ENCODE results near the gene WASL. TPM values are rescaled to one million over a fixed set of nuclear protein-coding genes. Genes with fewer than 3 reads are reported as not detected.

The WASL gene
- total RNA-seq, 4 donors from 2014 or later: 29.3 to 40.0 (median 29.7) TPM

DNA sequence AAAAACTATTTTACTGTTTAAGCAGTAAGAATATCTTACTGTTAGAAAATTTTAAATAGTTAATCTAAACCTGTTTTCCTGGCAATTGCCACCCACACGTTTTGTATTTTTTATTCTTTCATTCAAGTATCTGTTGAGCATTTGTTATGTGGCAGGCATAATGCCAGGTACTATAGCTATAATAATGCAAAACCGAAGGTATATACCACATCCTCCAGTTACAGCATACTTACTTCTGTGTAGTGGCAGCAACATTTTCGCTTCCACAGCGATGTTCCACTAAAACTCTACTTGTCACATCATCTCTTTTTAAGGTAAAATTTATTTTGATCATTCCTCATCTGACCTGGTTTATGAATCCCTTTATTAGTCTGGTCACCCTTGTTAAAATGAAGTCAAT is 30.0 kb downstream of the WASL start:
- Histone ChIP-seq H3K27ac (no peak overlapping the region), H3K4me3 (no peak overlapping the region), H3K9me3 (no peaks in the 10 kb centered on the region), H3K27me3 (no peaks in the 10 kb centered on the region), H3K36me3 (no peaks in the 10 kb centered on the region), H3K4me1 (peaks cover 21% of the 10 kb centered on the region)
- DNase-seq (ENCODE audit: low spot score in 2 of 2): no peak
- no peak for TF ChIP-seq POLR2A (IDR thresholded peaks at IDR 0.05)
- no peak for TF ChIP-seq EP300 (IDR thresholded peaks at IDR 0.05)
- WGBS: 69% methylated on average over 4 of the region's 4 CpGs

GRCh38 chr7:123717689-123718088 is 31.1 kb downstream of the WASL start:
- no peaks in the 10 kb centered on the region for H3K36me3 ChIP-seq
- WGBS: 95% methylated on average over 3 of the region's 3 CpGs

GRCh38 chr7:123716877-123717276 is 31.9 kb downstream of the WASL start:
- TF ChIP-seq POLR2A (IDR thresholded peaks at IDR 0.05) (no peak), POLR2AphosphoS5 (IDR thresholded peaks at IDR 0.05) (no peak), EP300 (IDR thresholded peaks at IDR 0.05) (no peak)
- TF ChIP-seq, protein P1, sequence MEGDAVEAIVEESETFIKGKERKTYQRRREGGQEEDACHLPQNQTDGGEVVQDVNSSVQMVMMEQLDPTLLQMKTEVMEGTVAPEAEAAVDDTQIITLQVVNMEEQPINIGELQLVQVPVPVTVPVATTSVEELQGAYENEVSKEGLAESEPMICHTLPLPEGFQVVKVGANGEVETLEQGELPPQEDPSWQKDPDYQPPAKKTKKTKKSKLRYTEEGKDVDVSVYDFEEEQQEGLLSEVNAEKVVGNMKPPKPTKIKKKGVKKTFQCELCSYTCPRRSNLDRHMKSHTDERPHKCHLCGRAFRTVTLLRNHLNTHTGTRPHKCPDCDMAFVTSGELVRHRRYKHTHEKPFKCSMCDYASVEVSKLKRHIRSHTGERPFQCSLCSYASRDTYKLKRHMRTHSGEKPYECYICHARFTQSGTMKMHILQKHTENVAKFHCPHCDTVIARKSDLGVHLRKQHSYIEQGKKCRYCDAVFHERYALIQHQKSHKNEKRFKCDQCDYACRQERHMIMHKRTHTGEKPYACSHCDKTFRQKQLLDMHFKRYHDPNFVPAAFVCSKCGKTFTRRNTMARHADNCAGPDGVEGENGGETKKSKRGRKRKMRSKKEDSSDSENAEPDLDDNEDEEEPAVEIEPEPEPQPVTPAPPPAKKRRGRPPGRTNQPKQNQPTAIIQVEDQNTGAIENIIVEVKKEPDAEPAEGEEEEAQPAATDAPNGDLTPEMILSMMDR (IDR thresholded peaks at IDR 0.05): no peak
- H3K9me3 ChIP-seq: no peaks in the 10 kb centered on the region
- no peaks in the 10 kb centered on the region for H3K27me3 ChIP-seq
- no peak for DNase-seq (ENCODE audit: low spot score in 2 of 2)
- H3K4me3 ChIP-seq: no peak overlapping the region
- H3K36me3 ChIP-seq: no peaks in the 10 kb centered on the region
- peaks cover 18% of the 10 kb centered on the region for H3K4me1 ChIP-seq
- no peak overlapping the region for H3K27ac ChIP-seq
- 96% methylated on average over 1 of the region's 1 CpG for WGBS

More at GRCh38 chr7:123717689-123718088, 31.1 kb downstream of the WASL start:
- H3K4me1 ChIP-seq: peaks cover 14% of the 10 kb centered on the region
- H3K27me3 ChIP-seq: no peaks in the 10 kb centered on the region
- H3K9me3 ChIP-seq: no peaks in the 10 kb centered on the region
- TF ChIP-seq POLR2A (IDR thresholded peaks at IDR 0.05) (no peak), EP300 (IDR thresholded peaks at IDR 0.05) (no peak), POLR2AphosphoS5 (IDR thresholded peaks at IDR 0.05) (no peak)
- TF ChIP-seq, protein P1 (IDR thresholded peaks at IDR 0.05): no peak
- no peak overlapping the region for H3K4me3 ChIP-seq
- DNase-seq (ENCODE audit: low spot score in 2 of 2): no peak
- no peak overlapping the region for H3K27ac ChIP-seq

- Histone ChIP-seq H3K27me3 (no peaks in the 10 kb centered on the region), H3K4me1 (peaks cover 18% of the 10 kb centered on the region), H3K9me3 (no peaks in the 10 kb centered on the region), H3K4me3 (no peak overlapping the region), H3K36me3 (no peaks in the 10 kb centered on the region), H3K27ac (no peak overlapping the region)
- DNase-seq (ENCODE audit: low spot score in 2 of 2): no peak
- 0% methylated on average over 1 of the region's 1 CpG for WGBS
- TF ChIP-seq, protein P1 (IDR thresholded peaks at IDR 0.05): no peak
- TF ChIP-seq POLR2A (IDR thresholded peaks at IDR 0.05): no peak
- TF ChIP-seq EP300 (IDR thresholded peaks at IDR 0.05): no peak
- TF ChIP-seq POLR2AphosphoS5 (IDR thresholded peaks at IDR 0.05): no peak
Measured at GRCh38 chr7:123715799-123716198, 33.0 kb downstream of the WASL start.

- no peaks in the 10 kb centered on the region for H3K27me3 ChIP-seq
- DNase-seq (ENCODE audit: low spot score in 2 of 2): no peak
- 88% methylated on average over 2 of the region's 2 CpGs for WGBS
- H3K27ac ChIP-seq: no peak overlapping the region
- no peaks in the 10 kb centered on the region for H3K9me3 ChIP-seq
- peaks cover 16% of the 10 kb centered on the region for H3K4me1 ChIP-seq
- H3K4me3 ChIP-seq: no peak overlapping the region
- TF ChIP-seq, protein P1 (IDR thresholded peaks at IDR 0.05): no peak
- TF ChIP-seq POLR2AphosphoS5 (IDR thresholded peaks at IDR 0.05) (no peak), EP300 (IDR thresholded peaks at IDR 0.05) (no peak), POLR2A (IDR thresholded peaks at IDR 0.05) (no peak)
- no peaks in the 10 kb centered on the region for H3K36me3 ChIP-seq
Measured at GRCh38 chr7:123715198-123715597, 33.6 kb downstream of the WASL start.
